GM12892 (cell line): ENCODE data around the gene PKNOX1.
"Not testable (repeated sequence)": the region's sequence is repeated elsewhere in the genome, so short reads cannot be mapped to it uniquely, and the experiment has no call there.

Experiments used
- DNase-seq: peaks from one replicate; pipeline ENCODE4 v3.0.0; 2011; ENCODE audit not compliant: insufficient read length
- FAIRE-seq: peaks from 2 replicates; lab custom pipeline; 2011; peaks lifted over from hg19 to GRCh38; lab: Jason Lieb, UNC
- POLR2A ChIP-seq: IDR thresholded peaks from 2 replicates; pipeline ENCODE4 v1.6.1; 2011; ENCODE audit warnings: low read depth, low read length, control low read depth
- POLR2AphosphoS5 ChIP-seq: IDR thresholded peaks from 2 replicates; pipeline ENCODE4 v1.6.1; 2011; ENCODE audit warnings: low read depth, low read length, control low read depth
- TAF1 ChIP-seq: IDR thresholded peaks from 2 replicates; pipeline ENCODE4 v1.6.1; 2011; ENCODE audit warnings: low read depth, mild to moderate bottlenecking, control low read depth, low read length, borderline replicate concordance

Gene PKNOX1

DNA sequence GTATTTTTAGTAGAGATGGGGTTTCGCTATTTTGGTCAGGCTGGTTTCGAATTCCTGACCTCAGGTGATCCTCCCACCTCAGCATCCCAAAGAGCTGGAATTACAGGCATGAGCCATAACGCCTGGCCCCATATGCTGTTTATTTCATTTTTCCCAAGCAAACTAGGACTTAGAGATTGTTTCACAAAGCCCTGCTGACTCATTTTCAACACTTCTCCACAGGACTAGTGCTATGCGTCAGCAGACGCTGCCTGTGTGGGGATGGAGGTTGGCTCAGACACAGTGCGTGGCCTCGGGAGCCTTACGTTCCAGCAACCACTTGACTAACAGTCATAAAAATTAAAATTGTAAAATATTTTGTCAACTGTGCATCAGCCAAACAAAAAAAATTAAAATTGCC is 22.7 kb downstream of the PKNOX1 start:
- FAIRE-seq (no peak), DNase-seq (no peak)
- TF ChIP-seq TAF1 (no peak), POLR2A (no peak), POLR2AphosphoS5 (no peak)

DNA sequence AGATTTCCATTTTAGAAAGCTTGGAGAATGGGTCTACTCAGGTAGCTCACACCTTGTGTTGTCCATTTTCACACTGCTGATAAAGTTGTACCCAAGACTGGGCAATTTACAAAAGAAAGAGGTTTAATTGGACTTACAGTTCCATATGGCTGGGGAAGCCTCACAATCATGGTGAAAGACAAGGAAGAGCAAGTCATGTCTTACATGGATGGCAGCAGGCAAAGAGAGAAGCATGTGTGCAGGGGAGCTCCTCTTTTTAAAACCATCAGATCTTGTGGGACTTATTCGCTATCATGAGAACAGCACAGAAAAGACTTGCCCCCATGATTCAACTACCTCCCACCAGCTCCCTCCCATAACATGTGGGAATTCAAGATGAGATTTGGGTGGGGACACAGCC is 23.6 kb downstream of the PKNOX1 start:
- not testable (repeated sequence) for DNase-seq, FAIRE-seq

DNA sequence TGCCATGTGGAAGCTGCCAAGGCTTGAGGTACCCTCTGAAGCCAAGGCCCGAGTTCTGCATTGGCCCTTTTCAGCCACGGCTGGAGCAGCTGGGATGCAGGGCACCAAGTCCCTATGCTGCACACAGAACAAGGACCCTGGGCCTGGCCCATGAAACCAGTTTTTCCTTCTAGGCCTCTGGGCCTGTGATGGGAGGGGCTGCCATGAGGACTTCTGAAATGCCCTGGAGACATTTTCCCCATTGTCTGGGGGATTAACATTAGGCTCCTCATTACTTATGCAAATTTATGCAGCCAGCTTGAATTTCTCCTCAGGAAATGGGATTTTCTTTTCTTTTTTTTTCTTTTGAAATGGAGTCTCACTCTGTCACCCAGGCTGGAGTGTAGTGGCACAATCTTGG is 24.8 kb downstream of the PKNOX1 start:
- FAIRE-seq, DNase-seq: not testable (repeated sequence)

DNA sequence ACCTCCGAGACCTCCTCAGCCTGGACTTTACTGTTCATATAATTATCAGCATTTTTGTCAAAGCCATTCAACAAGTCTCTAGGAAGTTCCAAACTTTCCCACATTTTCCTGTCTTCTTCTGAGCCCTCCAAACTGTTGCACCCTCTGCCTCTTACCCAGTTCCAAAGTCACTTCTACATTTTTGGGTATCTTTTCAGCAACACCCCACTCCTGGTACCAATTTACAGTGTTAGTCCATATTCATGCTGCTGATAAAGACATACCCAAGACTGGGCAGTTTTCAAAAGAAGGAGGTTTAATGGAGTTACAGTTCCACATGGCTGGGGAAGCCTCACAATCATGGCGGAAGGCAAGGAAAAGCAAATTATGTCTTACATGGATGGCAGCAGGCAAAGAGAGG is 25.7 kb downstream of the PKNOX1 start:
- FAIRE-seq, DNase-seq: not testable (repeated sequence)

DNA sequence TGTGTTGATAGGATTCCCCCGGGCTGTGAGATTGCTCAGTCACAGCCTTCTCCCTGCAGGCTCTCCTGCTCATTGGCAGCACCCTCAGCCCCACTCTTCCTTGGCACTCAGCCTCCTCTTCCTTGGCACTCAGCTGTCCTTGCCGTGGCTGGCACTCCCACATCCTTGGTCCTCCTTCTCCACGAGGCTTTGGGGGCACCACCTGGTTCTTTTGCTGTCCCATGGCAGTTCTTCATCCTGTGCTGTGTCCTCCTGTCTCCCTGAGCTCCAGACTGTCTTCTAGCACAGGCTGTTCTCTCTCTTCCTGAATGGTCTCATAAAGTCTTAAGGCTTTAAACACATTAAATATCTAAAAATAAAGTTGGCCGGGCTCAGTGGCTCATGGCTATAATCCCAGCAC is 27.0 kb downstream of the PKNOX1 start:
- TF ChIP-seq POLR2AphosphoS5 (no peak), POLR2A (no peak), TAF1 (no peak)
- DNase-seq (no peak), FAIRE-seq (no peak)

DNA sequence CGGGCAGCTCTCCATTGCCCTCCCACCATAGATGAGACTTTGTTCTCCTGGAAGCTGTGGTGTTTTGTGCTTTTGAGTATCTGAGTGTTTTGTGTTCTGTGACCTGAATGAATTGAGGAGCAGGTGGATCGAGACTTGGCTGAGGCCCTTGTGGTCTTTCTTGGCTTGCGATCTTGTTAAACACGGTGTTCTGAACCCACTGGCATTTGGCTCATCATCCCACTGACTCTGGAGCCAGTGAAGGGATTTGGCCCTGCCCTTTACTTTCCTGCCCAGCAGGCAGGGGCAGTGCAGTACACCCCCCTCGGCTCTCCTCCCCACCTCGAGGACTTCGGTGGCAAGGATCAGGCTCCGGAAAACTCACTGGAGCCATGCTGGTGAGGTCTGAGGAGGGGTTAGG is 30.6 kb downstream of the PKNOX1 start:
- DNase-seq = no peak
- no peak for TF ChIP-seq POLR2AphosphoS5
- no peak for TF ChIP-seq TAF1
- TF ChIP-seq POLR2A = no peak
- no peak for FAIRE-seq

DNA sequence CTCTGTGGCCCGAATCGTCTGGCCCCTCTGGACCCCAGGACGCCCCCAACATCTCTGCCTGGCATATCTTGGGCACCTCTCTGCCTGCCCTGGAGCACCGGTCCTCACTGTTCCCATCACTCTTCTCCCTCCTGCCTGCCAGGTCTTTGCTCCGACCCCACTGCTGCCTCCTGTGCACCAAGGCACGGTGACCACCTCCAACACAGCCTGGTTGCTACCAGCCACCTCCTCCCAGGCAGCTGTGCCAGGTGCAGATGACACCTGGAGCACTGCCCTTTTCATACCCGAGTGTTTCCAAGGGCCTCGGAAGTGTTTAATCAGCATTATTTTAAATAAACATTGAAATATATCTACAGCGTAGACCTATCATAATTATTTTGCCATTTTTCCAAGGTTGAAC is 31.3 kb downstream of the PKNOX1 start:
- TF ChIP-seq POLR2A (no peak), TAF1 (no peak)
- DNase-seq (no peak), FAIRE-seq (no peak)

DNA sequence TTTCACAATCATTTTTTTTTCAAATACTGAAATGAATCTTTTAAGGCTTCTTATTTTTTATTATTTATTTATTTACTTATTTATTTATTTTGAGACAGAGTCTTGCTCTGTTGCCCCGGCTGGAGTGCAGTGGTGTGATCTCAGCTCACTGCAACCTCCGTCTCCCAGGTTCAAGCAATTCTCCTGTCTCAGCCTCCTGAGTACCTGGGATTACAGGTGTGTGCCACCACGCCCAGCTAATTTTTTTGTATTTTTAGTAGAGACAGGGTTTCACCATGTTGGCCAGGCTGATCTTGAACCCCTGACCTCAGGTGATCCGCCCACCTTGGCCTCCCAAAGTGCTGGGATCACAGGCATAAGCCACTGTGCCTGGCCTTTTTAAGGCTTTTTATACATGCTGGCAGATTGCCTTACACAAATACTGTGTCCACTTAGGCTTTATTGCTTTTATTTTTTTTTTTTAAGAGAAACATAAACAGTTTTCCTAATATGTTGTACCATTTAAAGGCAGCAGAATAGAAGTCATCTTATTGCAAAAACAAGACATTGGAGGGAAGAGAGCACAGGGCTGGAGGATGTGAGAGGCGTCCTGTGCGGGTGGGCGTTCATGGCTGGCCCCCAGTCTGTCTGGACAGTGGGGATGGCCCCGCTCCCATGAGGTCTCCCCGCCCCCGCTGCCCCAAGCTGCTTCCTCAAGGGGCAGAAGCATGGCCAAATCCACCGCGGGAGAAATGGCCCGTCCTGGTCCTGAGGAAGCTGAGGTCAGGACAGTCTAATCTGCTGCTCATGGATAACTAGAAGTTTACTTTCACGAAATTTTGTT is 31.9 kb downstream of the PKNOX1 start:
- DNase-seq, FAIRE-seq: not testable (repeated sequence)

DNA sequence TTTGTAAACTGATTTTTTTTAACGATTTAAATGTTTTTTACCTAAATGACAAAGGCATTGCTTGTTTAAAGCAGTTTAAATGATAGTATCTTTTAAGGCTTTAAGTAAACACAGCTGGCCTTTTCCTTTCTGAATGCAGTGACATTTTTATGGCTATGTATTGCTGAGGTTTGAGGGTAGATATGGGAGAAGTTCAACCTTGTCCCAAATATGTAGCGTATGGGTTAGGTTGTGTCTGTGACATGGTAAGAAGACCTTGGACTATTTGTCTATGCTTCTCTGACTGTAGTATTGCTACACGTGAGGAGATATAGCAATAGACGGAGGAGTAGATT is 32.5 kb downstream of the PKNOX1 start:
- no peak for TF ChIP-seq POLR2A
- no peak for TF ChIP-seq POLR2AphosphoS5
- TF ChIP-seq TAF1 = no peak
- no peak for FAIRE-seq

DNA sequence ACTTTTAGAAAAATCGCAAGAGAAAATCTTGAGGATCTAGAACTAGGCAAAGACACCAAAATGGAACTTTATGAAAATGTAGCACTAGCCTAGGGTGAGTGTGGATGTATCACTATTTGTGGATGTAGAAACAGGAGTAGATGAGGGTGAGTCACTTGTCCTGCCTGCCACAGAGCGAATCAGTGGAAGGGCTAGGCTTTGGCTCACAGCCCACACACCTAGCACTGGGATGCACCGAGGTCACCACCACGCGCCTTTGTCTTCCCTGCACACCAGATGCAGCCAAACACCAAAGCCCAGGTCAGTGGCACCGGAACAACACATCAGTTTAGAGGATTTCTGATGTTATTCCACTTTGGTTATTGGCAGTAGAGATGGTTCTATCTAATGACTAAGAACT is 38.2 kb downstream of the PKNOX1 start:
- TF ChIP-seq TAF1 = no peak
- TF ChIP-seq POLR2A = no peak
- no peak for TF ChIP-seq POLR2AphosphoS5
- DNase-seq = no peak
- no peak for FAIRE-seq

More for the DNA sequence above, 32.5 kb downstream of the PKNOX1 start:
- DNase-seq = no peak

DNA sequence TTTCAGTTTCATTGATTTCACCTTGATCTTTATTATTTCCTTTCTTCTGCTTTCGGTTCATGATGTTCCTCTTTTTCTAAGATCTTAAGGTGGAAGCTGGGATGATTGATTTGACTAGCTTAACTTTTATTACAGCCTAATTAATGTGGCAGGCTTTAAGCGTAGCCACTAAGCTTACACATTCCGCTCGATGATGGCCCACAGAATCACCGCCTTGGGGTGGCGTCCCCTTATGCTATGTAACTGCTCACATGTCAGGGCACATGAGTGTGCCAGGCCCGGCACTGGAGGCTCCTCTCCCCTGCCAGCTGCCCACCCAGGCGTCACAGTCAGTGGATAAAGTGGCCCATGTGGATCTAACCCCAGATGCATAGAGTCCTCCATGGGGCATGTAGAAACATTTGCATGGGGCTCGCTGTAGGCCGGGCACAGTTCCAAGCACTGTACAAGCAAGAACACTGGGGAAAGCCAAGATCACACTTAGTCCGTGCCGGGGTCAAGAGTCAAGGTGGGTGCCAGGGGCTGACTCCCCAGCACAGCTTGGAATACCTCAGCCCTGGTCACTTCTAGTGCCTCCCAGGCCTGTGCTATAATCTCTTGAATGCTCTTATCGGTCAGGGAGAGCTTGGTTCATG is 41.7 kb downstream of the PKNOX1 start:
- no peak for TF ChIP-seq TAF1
- no peak for TF ChIP-seq POLR2A
- no peak for TF ChIP-seq POLR2AphosphoS5
- FAIRE-seq (no peak), DNase-seq (no peak)

DNA sequence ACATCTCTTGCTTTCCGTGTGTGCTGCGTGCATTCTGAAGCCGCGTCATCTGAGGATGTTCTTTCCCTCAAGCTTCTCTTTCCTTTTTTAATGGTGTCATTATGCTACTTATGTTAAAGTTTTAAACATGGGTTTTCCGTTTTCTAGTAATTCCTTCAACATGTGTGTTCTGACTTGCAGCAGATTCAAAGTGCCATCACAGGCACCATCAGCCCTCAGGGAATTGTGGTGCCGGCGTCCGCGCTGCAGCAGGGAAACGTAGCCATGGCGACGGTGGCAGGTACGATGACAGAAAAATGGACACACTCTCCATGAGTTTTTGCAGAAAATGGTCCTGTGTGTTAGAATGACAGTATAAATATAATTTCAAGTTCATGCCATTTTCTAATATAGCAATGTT is 42.4 kb downstream of the PKNOX1 start:
- FAIRE-seq (no peak), DNase-seq (no peak)
- TF ChIP-seq TAF1 = no peak
- no peak for TF ChIP-seq POLR2A
- TF ChIP-seq POLR2AphosphoS5 = no peak

DNA sequence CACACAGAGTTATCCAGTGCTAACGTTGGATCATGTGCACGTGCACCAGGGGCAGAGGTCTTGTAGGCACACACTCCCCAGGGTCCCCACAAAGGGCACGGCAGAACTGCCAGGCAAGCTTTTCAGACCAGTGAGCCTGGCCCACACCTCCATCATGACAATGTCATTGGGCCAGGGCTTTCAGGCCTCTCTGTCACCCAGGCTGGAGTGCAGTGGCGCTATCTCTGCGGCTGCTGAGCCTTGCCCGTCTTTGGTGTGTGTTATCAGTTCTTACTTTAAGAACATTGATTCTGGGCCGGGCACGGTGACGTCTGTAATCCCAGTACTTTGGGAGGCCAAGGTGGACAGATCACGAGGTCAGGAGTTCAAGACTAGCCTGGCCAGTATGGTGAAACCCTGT is 44.2 kb downstream of the PKNOX1 start:
- no peak for FAIRE-seq
- no peak for DNase-seq
- no peak for TF ChIP-seq POLR2A
- TF ChIP-seq TAF1 = no peak
- no peak for TF ChIP-seq POLR2AphosphoS5
